ENCODE results near the gene NFATC3.

NFATC3 gene

GRCh38 chr16:68073902-68074760 is 11.0 kb upstream of the NFATC3 start:
- no peak for DNase-seq

- DNase-seq, result no peak
Observed at GRCh38 chr16:68074850-68075555, 10.2 kb upstream of the NFATC3 start.

DNA sequence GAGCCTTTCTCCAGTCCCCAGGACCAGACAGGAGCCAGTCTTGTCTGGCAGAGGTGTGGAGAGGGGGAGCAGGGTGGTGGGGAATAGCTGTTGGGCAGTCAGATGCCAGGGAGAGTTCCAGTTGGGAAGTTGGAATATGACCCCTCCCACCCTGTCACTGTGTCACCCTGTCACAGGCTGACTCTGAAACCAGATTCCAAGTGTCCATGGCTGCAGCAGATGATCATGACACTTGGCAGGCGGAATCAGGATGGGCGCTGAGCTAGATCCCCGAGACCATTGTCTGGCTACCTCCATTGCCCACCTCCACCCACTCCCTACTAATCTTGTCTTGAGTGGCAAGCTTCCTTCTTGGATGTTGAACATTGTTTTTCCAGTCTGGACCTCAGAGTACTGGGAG is 9.2 kb upstream of the NFATC3 start:
- no peak for DNase-seq

DNA sequence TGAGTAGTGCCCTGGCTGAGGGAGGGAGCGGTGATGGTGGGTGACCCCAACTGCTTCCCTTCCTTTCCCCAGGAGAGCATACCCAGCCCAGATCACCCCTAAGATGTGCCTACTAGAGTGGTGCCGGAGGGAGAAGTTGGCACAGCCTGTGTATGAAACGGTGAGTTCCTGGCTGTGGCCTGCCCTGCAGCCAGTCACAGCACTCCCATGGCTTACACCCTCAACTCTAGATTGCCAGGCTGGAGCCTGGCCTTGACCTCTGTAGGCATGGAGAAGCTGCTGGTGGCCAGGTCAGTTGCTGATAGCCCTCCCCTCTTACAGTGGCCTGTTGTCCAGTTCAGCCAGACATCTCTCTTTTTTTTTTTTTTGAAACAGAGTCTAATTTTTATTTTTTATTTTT is 8.6 kb upstream of the NFATC3 start:
- no peak for DNase-seq

GRCh38 chr16:68077866-68078700 is 7.1 kb upstream of the NFATC3 start:
- DNase-seq, result no peak

GRCh38 chr16:68078701-68079375 is 6.3 kb upstream of the NFATC3 start:
- DNase-seq, result no peak

- no peak for DNase-seq
Observed at GRCh38 chr16:68079376-68079625, 5.9 kb upstream of the NFATC3 start.

DNA sequence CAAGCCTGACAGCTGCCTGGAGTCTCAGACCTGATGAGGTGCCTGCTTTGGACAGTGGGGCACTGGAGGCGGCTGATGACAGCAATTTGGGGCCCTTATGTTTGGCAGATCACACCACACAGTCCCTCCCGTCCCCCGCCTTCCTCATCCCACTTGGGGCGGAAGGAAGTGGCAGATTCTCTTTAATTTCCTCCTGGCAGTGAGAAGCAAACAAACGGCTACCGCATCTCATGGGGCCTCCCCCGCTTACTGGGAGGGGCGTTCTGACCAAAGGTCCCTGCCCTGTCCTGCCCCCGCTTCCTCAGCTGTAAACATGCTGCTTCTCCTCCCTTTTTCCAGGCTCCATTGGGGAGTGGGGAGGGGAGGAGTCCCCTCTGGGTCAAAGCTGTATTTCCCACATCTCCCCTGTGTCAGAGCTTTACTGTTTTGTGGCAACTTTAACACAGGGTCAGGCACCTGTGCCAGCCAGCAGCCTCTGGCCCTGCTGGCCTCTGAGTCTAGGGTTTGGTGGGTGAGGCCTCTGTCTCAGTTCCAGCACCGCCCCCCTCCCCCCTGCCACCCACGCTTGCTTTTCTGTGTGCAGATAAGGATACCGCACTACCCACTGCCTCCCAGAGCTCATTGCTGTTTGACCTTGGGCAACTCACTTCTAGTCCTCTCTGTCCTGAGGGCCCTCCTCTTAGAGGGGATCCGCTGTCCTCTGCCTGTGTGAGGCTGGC is 5.4 kb upstream of the NFATC3 start:
- DNase-seq, result peak; percentile 82

- DNase-seq, result no peak
Observed at GRCh38 chr16:68081861-68082628, 3.1 kb upstream of the NFATC3 start.

GRCh38 chr16:68082629-68083238 is 2.4 kb upstream of the NFATC3 start:
- no peak for DNase-seq

GRCh38 chr16:68083239-68083781 is 1.9 kb upstream of the NFATC3 start:
- DNase-seq, result peak; percentile 16

GRCh38 chr16:68083861-68084503 is 1.2 kb upstream of the NFATC3 start:
- peak; percentile 57 for DNase-seq

- DNase-seq, result peak; percentile 92
Observed at GRCh38 chr16:68084504-68085258, 489 bp upstream of the NFATC3 start.

DNA sequence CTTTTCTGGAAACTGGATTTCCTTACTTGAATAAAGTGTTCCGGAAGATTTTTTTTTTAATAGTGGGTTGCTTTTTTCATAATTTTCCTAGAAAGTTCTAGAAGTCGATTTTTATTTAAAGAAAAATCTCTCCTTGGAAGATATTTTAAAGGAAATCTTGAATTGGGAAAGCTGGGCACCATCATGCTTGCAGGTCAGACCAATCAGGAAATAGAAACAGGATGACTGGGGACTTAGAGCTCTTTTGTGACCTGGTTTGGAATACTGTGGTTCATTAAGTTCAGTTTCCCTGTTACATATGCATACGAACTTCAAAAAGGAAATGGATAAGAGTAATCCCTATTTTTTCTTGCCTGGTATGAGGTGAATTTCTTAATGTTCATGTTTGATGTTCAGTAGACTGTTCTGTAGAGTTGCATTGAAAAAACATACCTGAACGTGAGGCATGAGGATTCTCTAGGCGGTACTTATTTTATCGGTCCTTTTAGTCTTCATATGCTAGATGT is 1.2 kb downstream of the NFATC3 start:
- no peak for DNase-seq

GRCh38 chr16:68086860-68087268 is 1.7 kb downstream of the NFATC3 start:
- DNase-seq, result no peak

GRCh38 chr16:68087688-68088087 is 2.5 kb downstream of the NFATC3 start:
- no peak for DNase-seq

DNA sequence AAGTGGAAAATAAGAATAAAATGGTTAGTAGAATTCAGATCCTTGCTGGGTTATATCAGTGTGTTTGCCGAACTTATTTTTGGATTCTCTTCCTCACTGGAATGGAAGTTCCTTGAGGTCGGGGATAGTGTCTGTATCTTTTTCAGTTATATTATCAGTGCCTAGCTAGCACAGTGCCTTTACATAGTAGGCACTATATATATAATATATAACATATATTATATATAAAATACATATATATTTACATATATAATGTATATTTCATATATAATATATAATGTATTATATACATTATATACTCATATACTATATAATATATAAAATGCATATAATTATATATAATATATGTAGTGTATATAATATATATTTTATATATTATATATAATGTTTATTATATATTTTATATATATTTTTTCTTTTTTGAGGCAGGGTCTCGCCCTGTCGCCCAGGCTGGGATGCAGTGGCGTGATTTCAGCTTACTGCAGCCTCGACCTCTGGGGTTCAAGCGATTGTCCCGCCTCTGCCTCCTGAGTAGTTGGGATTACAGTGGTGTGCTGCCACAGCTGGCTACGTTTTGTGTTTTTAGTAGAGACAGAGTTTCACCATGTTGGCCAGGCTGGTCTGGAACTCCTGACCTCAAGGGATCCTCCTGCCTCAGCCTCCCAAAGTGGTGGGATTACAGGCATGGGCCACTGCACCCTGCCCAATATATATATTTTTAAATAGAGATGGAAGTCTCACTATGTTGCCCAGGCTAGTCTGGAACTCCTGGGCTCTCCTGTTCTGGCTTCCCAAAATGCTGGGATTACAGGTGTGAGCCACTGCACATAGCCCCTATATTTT is 3.2 kb downstream of the NFATC3 start:
- no peak for DNase-seq

DNA sequence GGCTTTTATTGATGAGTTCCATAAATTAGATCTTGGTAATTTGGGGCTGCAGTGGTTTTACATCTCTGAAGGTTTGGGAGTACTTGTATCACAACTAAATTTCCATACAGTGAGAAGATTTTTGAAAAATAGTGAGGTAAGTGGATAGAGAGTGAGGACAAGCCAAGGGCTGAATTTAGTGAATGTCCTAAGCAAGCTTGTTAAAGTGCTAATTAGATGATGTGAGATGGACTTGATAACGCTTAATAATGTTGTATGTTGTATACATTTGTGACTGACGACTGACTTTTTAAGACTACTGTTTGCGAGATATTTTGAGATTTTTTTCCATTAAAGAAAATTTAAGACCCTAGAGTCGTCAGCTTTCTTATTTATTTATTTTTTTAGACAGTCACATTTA is 3.9 kb downstream of the NFATC3 start:
- no peak for DNase-seq
